DOHH2 (cell line): Measurements from ENCODE around the gene ZNF716.

ENCODE experiments used
- H3F3A ChIP-seq: fragments of 200-600 bp; sonication (generic), shearing (Covaris generic); 2 replicates; pipeline ENCODE4 v1.6.0; 2016; ENCODE audit warnings: antibody characterized with exemption, mild to moderate bottlenecking; ENCODE audit not compliant: control insufficient read depth, insufficient read depth
- H3K27ac ChIP-seq: fragments of 200-600 bp; sonication (generic); 2 replicates; pipeline ENCODE4 v1.5.1; 2014; ENCODE audit warnings: low read depth, mild to moderate bottlenecking, low read length, moderate library complexity
- H3K27me3 ChIP-seq: fragments of 200-600 bp; sonication (generic); 2 replicates; pipeline ENCODE4 v1.6.1; 2014; ENCODE audit warnings: mild to moderate bottlenecking, low read length, mixed read lengths; ENCODE audit not compliant: control insufficient read depth
- H3K36me3 ChIP-seq: fragments of 200-600 bp; sonication (generic); 2 replicates; pipeline ENCODE4 v1.6.1; 2014; ENCODE audit warnings: mild to moderate bottlenecking, low read length, moderate library complexity, mixed read lengths; ENCODE audit not compliant: control insufficient read depth
- H3K4me1 ChIP-seq: fragments of 200-600 bp; sonication (generic); 2 replicates; pipeline ENCODE4 v1.6.1; 2014; ENCODE audit warnings: mild to moderate bottlenecking, low read length, mixed read lengths; ENCODE audit not compliant: control insufficient read depth
- H3K4me2 ChIP-seq: fragments of 200-600 bp; sonication (generic); 2 replicates; pipeline ENCODE4 v1.6.0; 2014; ENCODE audit warnings: mild to moderate bottlenecking, low read length, moderate library complexity
- H3K4me3 ChIP-seq: fragments of 200-600 bp; sonication (generic); 2 replicates; pipeline ENCODE4 v1.5.1; 2014; ENCODE audit warnings: mild to moderate bottlenecking, low read length, mixed read lengths
- H3K79me2 ChIP-seq: fragments of 200-600 bp; sonication (generic); 2 replicates; pipeline ENCODE4 v1.6.1; 2014; ENCODE audit warnings: mild to moderate bottlenecking, low read length, mixed read lengths; ENCODE audit not compliant: control insufficient read depth
- H3K9me2 ChIP-seq: fragments of 200-600 bp; sonication (generic); replicated peaks from 2 replicates; pipeline ENCODE4 v1.6.1; 2014; ENCODE audit warnings: mild to moderate bottlenecking, low read length, mixed read lengths; ENCODE audit not compliant: control insufficient read depth
- H3K9me3 ChIP-seq: fragments of 200-600 bp; sonication (generic); 2 replicates; pipeline ENCODE4 v1.6.1; 2014; ENCODE audit warnings: antibody characterized with exemption, low read length, mixed read lengths; ENCODE audit not compliant: control insufficient read depth, insufficient read depth
- H4K20me1 ChIP-seq: fragments of 200-600 bp; sonication (generic); 2 replicates; pipeline ENCODE4 v1.6.0; 2014; ENCODE audit warnings: low read depth, mild to moderate bottlenecking, antibody characterized with exemption, low read length, moderate library complexity; ENCODE audit not compliant: control insufficient read depth, insufficient read depth
- CTCF ChIP-seq: fragments of 200-600 bp; sonication (generic); IDR thresholded peaks from one replicate; pipeline ENCODE4 v1.5.1; 2014; ENCODE audit warnings: antibody characterized with exemption, mild to moderate bottlenecking, low read depth, low read length; ENCODE audit not compliant: poor library complexity, severe bottlenecking
- EZH2phosphoT487 ChIP-seq: fragments of 200-600 bp; sonication (generic); IDR thresholded peaks from 2 replicates; pipeline ENCODE4 v1.6.1; 2017; ENCODE audit warnings: borderline replicate concordance, mild to moderate bottlenecking, antibody characterized with exemption, low read length, moderate library complexity, mixed read lengths

ZNF716 gene

DNA sequence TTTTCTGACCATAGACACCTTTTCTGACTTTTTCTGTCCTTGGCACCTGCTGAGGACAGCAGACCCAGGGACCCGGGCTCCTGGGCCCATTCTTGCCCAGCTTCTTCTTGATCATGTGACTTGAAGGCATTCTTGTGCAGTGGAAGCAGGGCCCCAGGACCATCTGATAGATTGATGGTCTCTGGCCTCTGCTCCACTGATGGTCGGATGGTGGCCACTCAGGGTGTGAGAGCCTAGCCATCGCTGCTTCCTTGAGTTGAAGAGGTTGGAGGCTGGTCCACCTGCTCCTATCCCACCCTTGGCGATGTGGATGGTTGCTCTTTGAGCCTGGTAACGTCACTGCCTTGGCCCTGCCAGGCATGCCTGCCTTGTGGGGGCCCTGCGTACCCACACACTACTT is 37.8 kb upstream of the ZNF716 start:
- Histone ChIP-seq H3K79me2 (no peaks in the 10 kb centered on the region), H3K9me3 (0 out of 2 replicates have a peak, but pooled peaks cover 3% of the 10 kb centered on the region), H3K36me3 (no peaks in the 10 kb centered on the region), H3K9me2 (no peaks in the 10 kb centered on the region), H3F3A (no peaks in the 10 kb centered on the region), H4K20me1 (no peaks in the 10 kb centered on the region), H3K4me3 (no peak overlapping the region), H3K27ac (no peak overlapping the region), H3K4me1 (no peaks in the 10 kb centered on the region), H3K27me3 (no peaks in the 10 kb centered on the region), H3K4me2 (no peak overlapping the region)
- TF ChIP-seq CTCF (no peak), EZH2phosphoT487 (no peak)

DNA sequence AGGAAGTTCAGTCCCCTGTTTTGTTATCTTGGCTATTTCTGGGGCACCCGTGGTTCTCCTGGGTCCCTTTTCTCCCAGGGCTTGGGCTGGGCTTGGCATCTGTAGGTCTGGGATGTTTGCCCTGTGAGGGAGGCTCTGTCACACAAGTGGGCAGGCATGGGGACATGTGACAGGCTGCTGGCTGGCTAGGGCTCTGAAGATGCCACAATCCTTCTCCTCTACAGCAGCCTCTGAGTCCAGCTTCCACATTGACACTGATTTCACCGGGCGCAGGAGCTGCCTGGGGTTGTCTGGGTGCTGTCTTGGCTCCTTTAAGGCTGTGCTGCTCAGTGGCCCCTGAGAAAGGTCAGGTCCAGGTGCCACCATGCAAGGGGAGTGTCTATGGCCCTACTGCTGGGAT is 37.4 kb upstream of the ZNF716 start:
- H3K27me3 ChIP-seq, result no peaks in the 10 kb centered on the region
- TF ChIP-seq CTCF, result no peak
- no peak for TF ChIP-seq EZH2phosphoT487

GRCh38 chr7:57413529-57414398 is 36.2 kb upstream of the ZNF716 start:
- H3K27me3 ChIP-seq, result no peaks in the 10 kb centered on the region
- no peaks in the 10 kb centered on the region for H3F3A ChIP-seq
- no peak overlapping the region for H3K4me3 ChIP-seq
- H3K4me2 ChIP-seq, result no peak overlapping the region
- no peaks in the 10 kb centered on the region for H3K9me2 ChIP-seq
- no peak overlapping the region for H3K27ac ChIP-seq
- no peaks in the 10 kb centered on the region for H3K4me1 ChIP-seq
- H3K79me2 ChIP-seq, result no peaks in the 10 kb centered on the region
- H4K20me1 ChIP-seq, result no peaks in the 10 kb centered on the region
- TF ChIP-seq EZH2phosphoT487 (no peak), CTCF (no peak)
- peaks cover 5% of the 10 kb centered on the region; the same call in 1 of the 2 replicates for H3K9me3 ChIP-seq
- no peaks in the 10 kb centered on the region for H3K36me3 ChIP-seq

More for the DNA sequence above, 37.4 kb upstream of the ZNF716 start:
- Histone ChIP-seq H3K9me2 (no peaks in the 10 kb centered on the region), H3K9me3 (0 out of 2 replicates have a peak, but pooled peaks cover 3% of the 10 kb centered on the region), H3K27ac (no peak overlapping the region), H4K20me1 (no peaks in the 10 kb centered on the region), H3K4me3 (no peak overlapping the region), H3K79me2 (no peaks in the 10 kb centered on the region), H3K4me2 (no peak overlapping the region), H3K4me1 (no peaks in the 10 kb centered on the region), H3F3A (no peaks in the 10 kb centered on the region), H3K36me3 (no peaks in the 10 kb centered on the region)
